Uterus (tissue), 4 donors: ENCODE measurements around the gene NOL4L. TPM values are rescaled to one million over a fixed set of nuclear protein-coding genes. Genes with fewer than 3 reads are reported as not detected.

ENCODE experiments used
- DNase-seq, 2 donors: peaks; one replicate each; pipeline ENCODE4 v3.0.0-alpha.2; 2019 to 2020
- H3K27ac ChIP-seq, 2 donors: fragments of 200-600 bp; sonication (generic); 1 replicate in 1 of 2; 2 replicates in 1 of 2; pipeline ENCODE4 v1.5.1; 2016 to 2018
- H3K27me3 ChIP-seq, 2 donors: fragments of 200-600 bp; sonication (generic); one replicate each; pipeline ENCODE4 v1.5.1; 2018 to 2019; ENCODE audit warnings: control low read depth in 1 of 2
- H3K36me3 ChIP-seq, 2 donors: fragments of 200-600 bp; sonication (generic); one replicate each; pipeline ENCODE4 v1.5.1; 2019; ENCODE audit warnings: control low read depth in 1 of 2
- H3K4me1 ChIP-seq, 2 donors: fragments of 200-600 bp; sonication (generic); one replicate each; pipeline ENCODE4 v1.5.1; 2018 to 2019; ENCODE audit warnings: control low read depth in 1 of 2
- H3K4me3 ChIP-seq, 2 donors: fragments of 200-600 bp; sonication (generic); 1 replicate in 1 of 2; 2 replicates in 1 of 2; pipeline ENCODE4 v1.5.1; 2018 to 2019; ENCODE audit warnings: mild to moderate bottlenecking in 1 of 2
- H3K9me3 ChIP-seq, 2 donors: fragments of 200-600 bp; sonication (generic); one replicate each; pipeline ENCODE4 v1.5.1; 2019; ENCODE audit warnings: control low read depth in 1 of 2
- CTCF ChIP-seq, 4 experiments: fragments of 200-600 bp in 2 of 4; fragments of 450-650 bp in 2 of 4; sonication (generic) in 2 of 4; IDR thresholded peaks; one replicate each; pipeline ENCODE4 v1.5.1; 2016 to 2019; ENCODE audit warnings: antibody characterized with exemption in 4 of 4, mild to moderate bottlenecking in 2 of 4, moderate library complexity in 1 of 4
- POLR2A ChIP-seq, 2 donors: fragments of 450-650 bp; IDR thresholded peaks; one replicate each; pipeline ENCODE4 v1.6.1; 2016; ENCODE audit warnings: antibody characterized with exemption in 2 of 2, mild to moderate bottlenecking in 1 of 2, moderate library complexity in 1 of 2
- intact Hi-C: fragments of 100-400 bp; cut with DNase I; formaldehyde crosslinking; loops from one replicate; pipeline ENCODE4 v1.15.1; 2023; ENCODE audit warnings: low total_unique reads
- total RNA-seq, 4 donors: library from RNA; depleted of rRNA in 3 of 4; stranded (reverse); fragments of >200 nt in 3 of 4; gene quantifications; one replicate each; pipeline versions ENCODE4 v1.1.0 to v1.2.4, GENCODE V29; 2014 to 2023
- donor health status: DM: yes; HTN: yes; CAD: no.

Gene NOL4L
- 10 to 100 TPM in 2 of 4 donors, 1 to 10 TPM in 2; 6.2 to 31.1 (median 9.6) TPM for total RNA-seq

GRCh38 chr20:32585011-32585585, at the start of gene NOL4L:
TSS of gene NOL4L (minus strand) at chr20:32585333. CDS start at chr20:32584890, 443 bp downstream.
- TF ChIP-seq CTCF (IDR thresholded peaks at IDR 0.05), result no peak
- no peak for TF ChIP-seq POLR2A (IDR thresholded peaks at IDR 0.05)
- intact Hi-C loops, result no loop called here
- peak in 1 of 2 donors; percentile 40 for DNase-seq
- no peaks in the 10 kb centered on the region for H3K9me3 ChIP-seq
- H3K36me3 ChIP-seq, result no peaks in the 10 kb centered on the region
- H3K4me3 ChIP-seq, result peak within 1 kb of the TSS; percentile 46 to 58
- H3K27ac ChIP-seq, result peak within 1 kb of the TSS; percentile 12 to 44
- peaks cover 0 to 9% of the 10 kb centered on the region in 2 donors for H3K4me1 ChIP-seq
- no peaks in the 10 kb centered on the region for H3K27me3 ChIP-seq

GRCh38 chr20:32634041-32634805, 49.1 kb upstream of the NOL4L start:
- DNase-seq, result no peak
- intact Hi-C loops, result no loop called here
- Histone ChIP-seq H3K4me3 (no peak overlapping the region), H3K27me3 (no peaks in the 10 kb centered on the region), H3K27ac (no peak overlapping the region), H3K4me1 (no peaks in the 10 kb centered on the region), H3K9me3 (no peaks in the 10 kb centered on the region), H3K36me3 (no peaks in the 10 kb centered on the region)
- TF ChIP-seq POLR2A (IDR thresholded peaks at IDR 0.05) (no peak), CTCF (IDR thresholded peaks at IDR 0.05) (no peak)

GRCh38 chr20:32632461-32633354, 47.6 kb upstream of the NOL4L start:
- no peak for DNase-seq
- Histone ChIP-seq H3K9me3 (no peaks in the 10 kb centered on the region), H3K4me3 (no peak overlapping the region), H3K4me1 (no peaks in the 10 kb centered on the region), H3K27ac (no peak overlapping the region), H3K27me3 (no peaks in the 10 kb centered on the region), H3K36me3 (no peaks in the 10 kb centered on the region)
- TF ChIP-seq POLR2A (IDR thresholded peaks at IDR 0.05) (no peak), CTCF (IDR thresholded peaks at IDR 0.05) (no peak)
- intact Hi-C loops, result no loop called here

- no peak for DNase-seq
- H3K27me3 ChIP-seq, result no peaks in the 10 kb centered on the region
- H3K27ac ChIP-seq, result no peak overlapping the region
- H3K4me1 ChIP-seq, result no peaks in the 10 kb centered on the region
- TF ChIP-seq CTCF (IDR thresholded peaks at IDR 0.05) (no peak), POLR2A (IDR thresholded peaks at IDR 0.05) (no peak)
- intact Hi-C loops, result no loop called here
- no peaks in the 10 kb centered on the region for H3K36me3 ChIP-seq
- no peak overlapping the region for H3K4me3 ChIP-seq
- no peaks in the 10 kb centered on the region for H3K9me3 ChIP-seq
Measured at GRCh38 chr20:32631933-32632460, 46.9 kb upstream of the NOL4L start.
